Measurements from ENCODE around the gene GPX1.

DNA sequence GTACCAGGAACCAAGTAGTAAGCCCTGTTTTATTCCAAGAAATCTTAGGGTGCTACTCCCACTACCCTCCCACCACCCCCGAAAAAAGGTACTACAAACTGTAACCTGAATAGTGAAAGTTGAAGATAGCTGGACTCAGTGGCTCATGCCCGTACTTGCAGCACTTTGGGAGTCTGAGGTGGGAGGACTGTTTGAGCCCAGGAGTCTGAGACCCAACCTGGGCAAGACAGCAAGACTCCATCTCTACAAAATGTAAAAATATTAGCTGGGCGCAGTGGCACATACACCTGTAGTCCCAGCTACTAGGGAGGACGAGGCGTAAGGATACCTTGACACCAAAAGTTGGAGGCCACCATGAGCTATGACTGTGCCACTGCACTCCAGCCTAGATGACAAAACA lies 45.7 kb upstream of the GPX1 start:
- TF ChIP-seq CTCF (IDR thresholded peaks at IDR 0.05) (no peak), EZH2phosphoT487 (IDR thresholded peaks at IDR 0.05) (no peak), EZH2 (IDR thresholded peaks at IDR 0.05) (no peak)
